ENCODE results near the gene POLD1. TPM values are rescaled to one million over a fixed set of nuclear protein-coding genes. Genes with fewer than 3 reads are reported as not detected.

POLD1 gene
- total and polyA plus RNA-seq, 2 experiments from 2014 or later, result 73.8 to 74.3 TPM

GRCh38 chr19:50423279-50424113, 39.3 kb downstream of the POLD1 start:
- no peaks in the 10 kb centered on the region for H3K36me3 ChIP-seq
- H3K27me3 ChIP-seq, result peaks cover 17% of the 10 kb centered on the region
- TF ChIP-seq, protein P1, sequence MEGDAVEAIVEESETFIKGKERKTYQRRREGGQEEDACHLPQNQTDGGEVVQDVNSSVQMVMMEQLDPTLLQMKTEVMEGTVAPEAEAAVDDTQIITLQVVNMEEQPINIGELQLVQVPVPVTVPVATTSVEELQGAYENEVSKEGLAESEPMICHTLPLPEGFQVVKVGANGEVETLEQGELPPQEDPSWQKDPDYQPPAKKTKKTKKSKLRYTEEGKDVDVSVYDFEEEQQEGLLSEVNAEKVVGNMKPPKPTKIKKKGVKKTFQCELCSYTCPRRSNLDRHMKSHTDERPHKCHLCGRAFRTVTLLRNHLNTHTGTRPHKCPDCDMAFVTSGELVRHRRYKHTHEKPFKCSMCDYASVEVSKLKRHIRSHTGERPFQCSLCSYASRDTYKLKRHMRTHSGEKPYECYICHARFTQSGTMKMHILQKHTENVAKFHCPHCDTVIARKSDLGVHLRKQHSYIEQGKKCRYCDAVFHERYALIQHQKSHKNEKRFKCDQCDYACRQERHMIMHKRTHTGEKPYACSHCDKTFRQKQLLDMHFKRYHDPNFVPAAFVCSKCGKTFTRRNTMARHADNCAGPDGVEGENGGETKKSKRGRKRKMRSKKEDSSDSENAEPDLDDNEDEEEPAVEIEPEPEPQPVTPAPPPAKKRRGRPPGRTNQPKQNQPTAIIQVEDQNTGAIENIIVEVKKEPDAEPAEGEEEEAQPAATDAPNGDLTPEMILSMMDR (IDR thresholded peaks at IDR 0.05; ENCODE audit: low read depth, low read length), result no peak
- no peaks in the 10 kb centered on the region for H3K9me3 ChIP-seq (ENCODE audit: low read depth)
- H3K27ac ChIP-seq, result no peak overlapping the region
- peaks cover 3% of the 10 kb centered on the region for H3K4me1 ChIP-seq (ENCODE audit: low read depth)
- DNase-seq (ENCODE audit: low read depth in 1 of 2, low spot score in 1 of 2), result no peak
- H3K4me3 ChIP-seq, result no peak overlapping the region

DNA sequence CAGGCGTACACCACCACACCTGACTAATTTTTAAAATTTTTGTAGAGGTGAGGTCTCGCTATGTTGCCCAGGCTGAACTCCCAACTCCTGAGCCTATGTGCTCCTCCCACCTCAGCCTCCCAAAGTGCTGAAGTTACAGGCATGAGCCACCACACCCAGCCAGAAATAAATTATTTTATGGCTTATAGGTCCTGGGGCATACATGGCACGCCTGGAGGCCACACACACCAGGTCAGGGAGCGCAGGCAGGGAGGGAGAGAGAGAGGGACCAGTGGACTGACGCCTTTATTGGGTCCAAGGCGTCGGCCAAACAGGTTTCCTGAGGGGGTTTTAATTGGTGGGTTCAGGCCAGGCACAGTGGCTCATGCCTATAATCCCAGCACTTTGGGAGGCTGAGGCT, 41.4 kb downstream of the POLD1 start:
- Histone ChIP-seq H3K4me1 (ENCODE audit: low read depth) (peaks cover 4% of the 10 kb centered on the region), H3K4me3 (no peak overlapping the region), H3K27me3 (no peaks in the 10 kb centered on the region), H3K27ac (no peak overlapping the region), H3K36me3 (no peaks in the 10 kb centered on the region), H3K9me3 (ENCODE audit: low read depth) (no peaks in the 10 kb centered on the region)
- DNase-seq (ENCODE audit: low read depth in 1 of 2, low spot score in 1 of 2), result no peak
- TF ChIP-seq, protein P1 (IDR thresholded peaks at IDR 0.05; ENCODE audit: low read depth, low read length), result no peak

- Histone ChIP-seq H3K27ac (no peak overlapping the region), H3K4me1 (ENCODE audit: low read depth) (peaks cover 5% of the 10 kb centered on the region), H3K9me3 (ENCODE audit: low read depth) (no peaks in the 10 kb centered on the region), H3K4me3 (no peak overlapping the region), H3K27me3 (no peaks in the 10 kb centered on the region), H3K36me3 (no peaks in the 10 kb centered on the region)
- TF ChIP-seq, protein P1 (IDR thresholded peaks at IDR 0.05; ENCODE audit: low read depth, low read length), result no peak
- no peak for DNase-seq (ENCODE audit: low read depth in 1 of 2, low spot score in 1 of 2)
These were observed 43.3 kb downstream of the POLD1 start for GRCh38 chr19:50427318-50427925.

GRCh38 chr19:50427997-50428425, 43.9 kb downstream of the POLD1 start:
- TF ChIP-seq, protein P1 (IDR thresholded peaks at IDR 0.05; ENCODE audit: low read depth, low read length), result no peak
- peaks cover 9% of the 10 kb centered on the region for H3K4me1 ChIP-seq (ENCODE audit: low read depth)
- H3K27ac ChIP-seq, result no peak overlapping the region
- no peaks in the 10 kb centered on the region for H3K27me3 ChIP-seq
- no peaks in the 10 kb centered on the region for H3K36me3 ChIP-seq
- peak; percentile 34 to 93 for DNase-seq (ENCODE audit: low read depth in 1 of 2, low spot score in 1 of 2)
- H3K9me3 ChIP-seq (ENCODE audit: low read depth), result no peaks in the 10 kb centered on the region
- no peak overlapping the region for H3K4me3 ChIP-seq

DNA sequence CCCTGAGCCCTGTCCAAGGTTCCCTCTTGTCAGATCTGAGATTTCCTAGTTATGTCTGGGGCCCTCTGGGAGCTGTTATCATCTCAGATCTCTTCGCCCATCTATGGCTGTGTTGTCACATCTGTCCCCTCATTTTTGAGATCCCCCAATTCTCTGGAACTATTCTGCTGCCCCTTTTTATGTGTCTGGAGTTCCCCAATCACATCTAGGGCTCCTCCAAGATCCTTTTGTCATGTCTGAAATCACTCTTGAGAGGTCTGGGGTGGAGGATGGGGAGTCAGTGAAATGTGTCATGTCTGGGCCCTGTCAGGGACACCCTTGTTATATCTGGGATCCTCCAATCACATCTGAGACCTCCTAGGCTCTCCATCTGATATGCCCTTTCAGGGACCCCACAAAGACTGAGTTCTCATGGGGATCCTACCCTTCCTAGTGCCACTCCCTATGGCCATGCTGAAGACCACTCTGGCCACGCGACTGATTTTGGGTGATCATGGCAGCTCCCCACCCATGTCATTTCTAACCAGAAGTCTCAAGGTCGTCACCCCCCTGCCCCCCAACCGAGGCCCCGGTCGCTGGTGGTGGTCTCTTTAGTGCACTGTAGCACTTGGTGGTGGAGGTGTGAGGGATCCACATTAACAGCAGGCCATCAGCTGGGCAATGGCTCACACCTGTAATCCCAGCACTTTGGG, 44.8 kb downstream of the POLD1 start:
- Histone ChIP-seq H3K36me3 (no peaks in the 10 kb centered on the region), H3K9me3 (ENCODE audit: low read depth) (no peaks in the 10 kb centered on the region), H3K4me3 (no peak overlapping the region), H3K27me3 (no peaks in the 10 kb centered on the region), H3K27ac (no peak overlapping the region), H3K4me1 (ENCODE audit: low read depth) (peaks cover 9% of the 10 kb centered on the region)
- no peak for DNase-seq (ENCODE audit: low read depth in 1 of 2, low spot score in 1 of 2)
- TF ChIP-seq, protein P1 (IDR thresholded peaks at IDR 0.05; ENCODE audit: low read depth, low read length), result no peak

Measured in cardiac muscle cell (in vitro differentiated cells and primary cell).